AG04450 (cell line): ENCODE measurements around the gene SULF2. TPM values are rescaled to one million over a fixed set of nuclear protein-coding genes. Genes with fewer than 3 reads are reported as not detected.

Experiments used
- CTCF ChIA-PET: fragments of 300-600, 350-600 bp; formaldehyde crosslinking; extraction: SDS; loops from one replicate; lab custom pipeline; 2022; ENCODE audit warnings: antibody characterized with exemption, inconsistent platforms; lab: Charles Lee
- POLR2A ChIA-PET: fragments of 350-600 bp; formaldehyde crosslinking; extraction: SDS; loops from one replicate; lab custom pipeline; 2021; ENCODE audit warnings: antibody characterized with exemption, inconsistent platforms; lab: Yijun Ruan, JAX
- DNase-seq: peaks from one replicate; pipeline ENCODE4 v3.0.0-alpha.2; 2011; ENCODE audit warnings: low read depth, low spot score
- H3K27ac ChIP-seq: one replicate; pipeline ENCODE4 v1.5.1; 2012; ENCODE audit warnings: low read depth, low read length, control low read depth
- H3K27me3 ChIP-seq: one replicate; pipeline ENCODE4 v1.6.0; 2012; ENCODE audit warnings: low read length; ENCODE audit not compliant: control insufficient read depth, insufficient read depth
- H3K4me3 ChIP-seq: 2 replicates; pipeline ENCODE4 v1.5.1; 2011; ENCODE audit warnings: mild to moderate bottlenecking, low read depth, low read length, control low read depth
- H3K9me3 ChIP-seq: 2 replicates; pipeline ENCODE4 v1.5.1; 2012; ENCODE audit warnings: low read length; ENCODE audit not compliant: control insufficient read depth, insufficient read depth
- polyA plus RNA-seq: library from polyadenylated mRNA; depleted of rRNA; stranded (reverse); fragments of >200 nt; gene quantifications from 2 replicates; pipeline ENCODE4 v1.2.3, GENCODE V29; 2011
- TF ChIP-seq, protein P1 (sequence below): IDR thresholded peaks from 2 replicates; pipeline ENCODE4 v1.5.1; 2011; ENCODE audit warnings: low read depth, low read length, control low read depth, inconsistent platforms

Gene SULF2
- polyA plus RNA-seq, 1 experiment, result 0.73 TPM

DNA sequence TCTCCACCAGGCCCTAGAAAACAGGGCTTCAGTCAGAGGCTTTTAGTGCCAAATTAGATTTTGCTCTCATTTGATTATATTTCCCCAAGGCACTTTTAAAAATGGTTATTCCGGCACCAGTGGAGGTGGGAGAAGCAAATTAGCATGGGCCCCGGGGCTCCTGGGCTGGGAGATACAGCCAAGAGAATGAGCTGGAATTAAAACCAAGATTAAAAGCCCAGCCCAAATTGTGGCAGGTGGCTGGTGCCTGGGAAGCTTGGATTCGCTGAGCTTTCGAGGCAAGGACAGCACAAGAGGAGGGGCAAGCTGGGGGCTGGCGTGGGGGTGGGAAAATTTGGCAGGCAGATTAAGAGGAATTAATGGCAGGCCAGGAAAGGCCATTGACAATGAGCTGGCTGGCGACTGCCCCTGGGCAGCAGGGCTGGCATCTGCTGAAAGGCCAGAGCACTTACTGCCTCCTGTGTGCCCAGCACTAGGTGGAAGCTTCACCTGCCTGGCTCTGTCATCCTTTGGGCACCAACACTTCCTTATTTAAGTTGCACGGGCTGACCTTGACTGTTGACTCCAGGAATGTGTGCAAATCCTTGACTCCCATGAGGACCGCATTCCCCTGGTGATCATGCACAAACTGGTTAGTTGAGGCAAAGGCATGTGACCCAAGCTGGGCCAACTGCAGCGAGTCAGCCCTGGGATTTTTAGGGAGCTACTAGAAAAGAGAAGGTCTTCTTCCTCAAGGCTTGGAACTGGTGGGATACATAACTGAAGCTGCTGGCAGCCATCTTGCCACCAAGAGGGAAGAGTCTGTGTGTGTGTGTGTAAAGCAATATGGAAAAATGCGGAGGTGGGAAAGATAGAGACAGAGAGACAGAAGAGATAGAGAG lies 76.1 kb downstream of the SULF2 start:
- ChIA-PET POLR2A (no interaction called here), CTCF (interaction anchor here (1.4 to 1.7 kb wide), 2 partner anchors 16 to 911 kb away, joined by 3 to 6 read pairs; no protein-coding TSS in a partner anchor)
- DNase-seq, result no peak
- H3K27ac ChIP-seq, result no peak overlapping the region
- no peaks in the 10 kb centered on the region for H3K9me3 ChIP-seq
- no peak overlapping the region for H3K4me3 ChIP-seq
- TF ChIP-seq, protein P1, sequence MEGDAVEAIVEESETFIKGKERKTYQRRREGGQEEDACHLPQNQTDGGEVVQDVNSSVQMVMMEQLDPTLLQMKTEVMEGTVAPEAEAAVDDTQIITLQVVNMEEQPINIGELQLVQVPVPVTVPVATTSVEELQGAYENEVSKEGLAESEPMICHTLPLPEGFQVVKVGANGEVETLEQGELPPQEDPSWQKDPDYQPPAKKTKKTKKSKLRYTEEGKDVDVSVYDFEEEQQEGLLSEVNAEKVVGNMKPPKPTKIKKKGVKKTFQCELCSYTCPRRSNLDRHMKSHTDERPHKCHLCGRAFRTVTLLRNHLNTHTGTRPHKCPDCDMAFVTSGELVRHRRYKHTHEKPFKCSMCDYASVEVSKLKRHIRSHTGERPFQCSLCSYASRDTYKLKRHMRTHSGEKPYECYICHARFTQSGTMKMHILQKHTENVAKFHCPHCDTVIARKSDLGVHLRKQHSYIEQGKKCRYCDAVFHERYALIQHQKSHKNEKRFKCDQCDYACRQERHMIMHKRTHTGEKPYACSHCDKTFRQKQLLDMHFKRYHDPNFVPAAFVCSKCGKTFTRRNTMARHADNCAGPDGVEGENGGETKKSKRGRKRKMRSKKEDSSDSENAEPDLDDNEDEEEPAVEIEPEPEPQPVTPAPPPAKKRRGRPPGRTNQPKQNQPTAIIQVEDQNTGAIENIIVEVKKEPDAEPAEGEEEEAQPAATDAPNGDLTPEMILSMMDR, result no peak
- H3K27me3 ChIP-seq, result peaks cover 22% of the 10 kb centered on the region

DNA sequence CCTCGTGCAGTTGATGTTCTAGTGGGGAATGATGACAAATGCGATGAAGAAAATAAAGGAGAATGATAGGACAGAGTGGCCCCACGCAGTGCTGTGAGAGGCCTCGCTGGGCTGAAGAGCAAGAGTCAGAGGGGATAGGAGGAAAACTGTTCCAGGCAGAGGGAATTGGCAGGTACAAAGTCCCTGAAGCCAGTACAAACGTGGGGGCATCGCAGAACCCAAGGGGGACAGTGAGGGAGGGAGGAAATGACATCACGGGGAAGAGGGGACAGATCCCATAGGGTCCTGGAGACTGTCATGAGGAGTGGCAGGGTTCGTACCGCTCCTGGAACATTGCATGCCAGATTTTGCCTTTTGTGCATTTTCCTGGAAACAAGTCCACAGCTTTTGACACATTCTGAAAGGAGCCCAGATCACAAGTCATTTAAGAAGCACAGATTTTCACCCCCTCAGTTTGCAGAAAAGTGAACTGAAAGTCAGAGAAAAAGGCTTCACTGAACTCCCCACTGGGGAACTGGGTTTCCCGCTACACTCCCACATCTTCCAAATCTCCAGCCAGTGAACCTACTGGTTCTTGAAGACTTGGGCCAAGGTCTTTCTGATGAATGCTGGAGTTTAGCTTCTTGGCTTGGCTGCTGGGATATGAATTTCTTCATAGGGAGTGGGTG lies 77.0 kb downstream of the SULF2 start:
- CTCF ChIA-PET, result interaction anchor here (1.4 to 1.7 kb wide), 2 partner anchors 17 to 912 kb away, joined by 3 to 6 read pairs; no protein-coding TSS in a partner anchor
- TF ChIP-seq, protein P1, result no peak
- no peak overlapping the region for H3K4me3 ChIP-seq
- no peak overlapping the region for H3K27ac ChIP-seq
- DNase-seq, result no peak
- H3K27me3 ChIP-seq, result peaks cover 20% of the 10 kb centered on the region
- no peaks in the 10 kb centered on the region for H3K9me3 ChIP-seq
- POLR2A ChIA-PET, result interaction anchor here (0.6 kb wide), 1 partner anchor 824 kb away, joined by 3 read pairs; no protein-coding TSS in a partner anchor

DNA sequence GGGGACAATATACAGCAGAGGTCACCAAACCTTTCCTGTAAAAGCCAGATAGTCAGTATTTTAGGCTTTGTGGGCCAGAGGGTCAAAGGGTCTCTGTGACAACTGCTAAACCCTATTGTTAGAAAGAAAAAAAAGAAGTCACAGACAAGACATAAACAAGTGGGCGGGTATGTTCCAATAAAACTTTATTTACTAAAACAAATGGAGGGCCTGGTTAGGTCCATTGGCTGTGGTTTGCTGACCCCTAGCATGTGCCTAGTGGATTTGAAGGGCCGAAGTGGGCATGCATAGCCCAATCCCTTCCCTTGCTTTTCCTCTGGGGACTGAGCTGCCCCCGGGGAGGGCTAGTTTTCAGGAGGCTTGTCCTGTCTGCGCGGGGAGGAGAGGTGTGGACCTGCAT lies 78.9 kb downstream of the SULF2 start:
- CTCF ChIA-PET, result no interaction called here
- POLR2A ChIA-PET, result no interaction called here
- H3K9me3 ChIP-seq, result no peaks in the 10 kb centered on the region
- H3K27ac ChIP-seq, result no peak overlapping the region
- TF ChIP-seq, protein P1, result no peak
- peaks cover 7% of the 10 kb centered on the region for H3K27me3 ChIP-seq
- no peak for DNase-seq
- H3K4me3 ChIP-seq, result no peak overlapping the region

DNA sequence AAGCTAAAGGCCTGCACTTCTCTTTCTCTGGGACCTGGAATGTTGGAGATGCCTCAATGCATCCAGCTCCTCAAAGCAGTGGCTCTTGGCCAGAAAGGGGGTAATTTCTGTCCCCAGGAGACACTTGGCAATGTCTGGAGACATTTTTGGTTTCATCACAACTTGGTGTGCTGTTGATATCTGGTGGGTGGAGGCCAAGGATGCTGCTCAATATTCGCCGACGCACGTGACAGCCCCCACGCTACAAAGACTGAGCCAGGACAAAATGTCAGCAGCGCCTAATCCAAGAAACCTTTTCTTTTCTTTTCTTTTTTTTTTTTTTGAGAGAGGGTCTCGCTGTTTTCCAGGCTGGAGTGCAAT lies 79.8 kb downstream of the SULF2 start:
- Histone ChIP-seq H3K9me3 (no peaks in the 10 kb centered on the region), H3K4me3 (no peak overlapping the region), H3K27me3 (peaks cover 7% of the 10 kb centered on the region), H3K27ac (no peak overlapping the region)
- TF ChIP-seq, protein P1, result no peak
- no peak for DNase-seq
- ChIA-PET POLR2A (no interaction called here), CTCF (interaction anchor here (1.0 kb wide), 1 partner anchor 916 kb away, joined by 3 read pairs; no protein-coding TSS in a partner anchor)
